Measurements from ENCODE around the gene ZNF592.

The ZNF592 gene

DNA sequence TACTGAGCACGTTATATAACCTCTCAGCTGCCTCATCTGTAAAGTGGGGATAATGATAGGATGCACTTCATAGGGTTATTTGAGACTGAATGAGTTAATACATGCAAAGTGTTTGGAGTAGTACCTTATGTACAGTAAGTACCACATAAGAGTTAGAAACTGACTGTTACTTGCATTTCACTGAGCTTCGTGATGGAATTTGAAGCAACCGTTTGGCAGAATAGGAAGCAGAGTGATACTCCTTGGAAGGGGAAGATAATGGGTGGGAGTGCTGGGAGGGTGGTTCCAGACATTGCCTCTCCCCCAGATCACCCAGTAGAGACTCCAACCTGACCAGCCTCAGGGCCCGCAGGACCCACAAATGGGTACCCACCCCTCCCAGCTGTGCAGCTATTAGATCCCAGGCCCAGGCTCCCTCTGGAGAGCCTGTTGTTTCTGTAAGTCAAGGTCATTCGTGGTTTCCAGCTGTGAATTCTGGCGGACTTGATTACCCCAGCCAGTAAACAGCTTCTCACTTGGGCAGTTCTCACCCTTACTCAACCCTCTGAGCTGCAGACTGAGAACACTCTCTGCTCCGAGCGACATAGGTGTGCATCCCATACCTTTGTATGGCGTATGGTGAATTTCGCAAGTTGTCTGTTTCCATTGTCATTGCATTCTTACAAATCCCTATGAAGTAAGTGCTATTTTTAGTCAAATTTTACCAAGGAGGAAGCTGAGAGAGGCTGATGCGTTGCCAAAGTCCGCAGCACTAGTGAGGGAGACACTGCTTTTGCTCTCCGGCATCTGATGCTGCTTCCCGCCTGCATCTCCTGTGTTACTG, 79.9 kb downstream of the ZNF592 start:
- DNase-seq (ENCODE audit: low read depth) = no peak

DNA sequence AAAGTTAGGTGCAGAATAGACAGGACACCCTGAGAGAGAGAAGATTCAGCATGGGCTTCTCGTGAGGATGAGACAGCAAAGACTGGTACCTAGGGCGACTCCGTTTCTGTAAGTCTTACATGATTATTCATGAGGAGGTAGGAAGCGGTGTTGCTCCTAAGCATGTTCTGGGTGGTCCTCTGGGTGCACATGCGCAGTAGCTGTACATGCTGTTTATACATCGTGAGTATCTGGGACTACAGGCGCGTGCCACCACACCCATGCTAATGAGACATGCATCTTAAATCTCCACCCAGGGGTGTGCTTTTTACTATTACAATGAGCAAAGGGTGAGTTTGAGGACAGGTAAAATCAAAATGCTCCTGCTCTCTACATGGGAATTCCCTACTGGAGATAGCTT, 81.0 kb downstream of the ZNF592 start:
- no peak for DNase-seq (ENCODE audit: low read depth)

DNA sequence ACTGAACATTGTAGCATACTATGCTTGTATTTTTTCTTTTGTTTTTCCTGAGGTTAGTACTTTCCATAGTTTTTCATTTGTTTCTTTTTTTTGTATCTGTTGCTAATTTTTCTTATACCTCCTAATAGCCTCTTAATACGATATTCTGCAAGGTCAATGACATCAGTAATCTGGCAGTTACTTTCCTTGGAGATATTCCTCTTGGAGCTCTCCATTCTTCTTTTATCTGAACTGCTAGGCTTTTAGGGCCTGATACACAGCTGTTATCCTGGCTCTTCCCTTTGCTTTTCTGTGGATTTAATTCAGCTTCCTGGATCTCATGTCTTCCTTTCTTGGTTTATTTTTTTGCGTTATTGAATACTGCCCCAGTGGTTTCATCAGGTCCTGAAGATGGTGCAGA, 81.6 kb downstream of the ZNF592 start:
- DNase-seq (ENCODE audit: low read depth) = no peak

DNA sequence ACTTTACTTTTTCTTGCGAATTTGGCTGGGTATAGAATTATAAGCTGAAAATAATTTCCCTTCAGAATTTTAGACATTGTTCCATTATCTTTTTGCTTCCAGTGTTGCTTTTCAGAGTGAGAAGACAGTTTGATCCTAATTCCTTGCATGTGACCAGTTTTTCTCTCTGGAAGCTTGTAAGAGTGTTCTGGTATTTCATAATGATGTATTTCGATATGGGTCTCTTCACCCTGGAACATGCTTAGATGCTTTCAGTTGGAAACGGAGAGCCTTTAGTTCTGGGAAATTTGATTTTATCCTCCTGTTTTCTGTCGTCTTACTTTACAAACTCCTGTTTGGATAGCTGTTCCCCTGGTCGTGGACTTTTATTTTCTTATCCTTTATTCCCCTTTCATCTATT, 82.6 kb downstream of the ZNF592 start:
- DNase-seq (ENCODE audit: low read depth) = no peak

DNA sequence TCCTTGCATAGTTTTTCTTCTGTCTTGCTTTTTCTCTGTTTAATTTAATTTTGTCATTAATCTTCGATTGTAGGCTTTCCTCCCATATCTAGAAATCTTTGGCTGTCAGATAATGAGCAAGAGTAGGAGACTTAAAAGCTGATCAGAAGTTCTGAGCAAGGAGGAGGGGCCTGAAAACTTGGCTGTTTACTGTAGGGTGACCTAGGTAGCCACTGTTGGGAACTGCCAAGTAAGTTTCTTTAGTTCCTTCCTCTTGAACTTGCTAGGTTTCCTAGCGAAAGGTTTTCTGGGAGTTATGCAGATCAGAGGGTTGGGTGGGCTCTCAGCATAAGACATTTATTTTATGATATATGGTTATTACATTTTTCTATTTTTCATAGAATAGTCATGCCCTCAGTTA, 83.2 kb downstream of the ZNF592 start:
- DNase-seq (ENCODE audit: low read depth) = no peak

DNA sequence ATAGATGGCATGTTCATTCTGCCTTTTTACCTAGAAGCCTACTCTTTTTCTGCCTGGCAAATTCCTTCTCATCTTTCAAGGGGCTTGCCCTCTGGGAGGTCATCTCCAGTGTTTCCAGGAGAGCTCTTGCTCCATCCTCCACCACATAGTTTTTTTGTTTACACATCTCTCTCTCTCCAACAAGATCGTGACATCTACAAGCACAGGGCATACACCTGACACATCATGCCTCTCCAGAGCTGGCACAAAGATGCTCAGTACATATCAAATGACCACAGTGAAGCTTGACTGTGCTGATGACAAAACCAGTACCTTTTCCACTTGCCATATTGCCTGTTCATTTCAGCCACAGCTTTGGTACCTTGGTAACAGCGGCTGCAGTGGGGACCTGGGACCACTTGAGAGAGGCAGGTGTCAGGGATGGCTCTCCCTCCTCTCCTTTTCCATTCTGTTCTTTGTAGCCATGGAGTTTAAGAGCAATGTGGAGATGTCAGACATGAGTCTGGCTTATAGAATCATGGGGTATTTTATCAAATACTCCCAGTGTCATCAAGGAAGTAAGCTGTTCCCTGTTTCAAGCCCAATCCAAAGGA, 84.2 kb downstream of the ZNF592 start:
- no peak for DNase-seq (ENCODE audit: low read depth)

DNA sequence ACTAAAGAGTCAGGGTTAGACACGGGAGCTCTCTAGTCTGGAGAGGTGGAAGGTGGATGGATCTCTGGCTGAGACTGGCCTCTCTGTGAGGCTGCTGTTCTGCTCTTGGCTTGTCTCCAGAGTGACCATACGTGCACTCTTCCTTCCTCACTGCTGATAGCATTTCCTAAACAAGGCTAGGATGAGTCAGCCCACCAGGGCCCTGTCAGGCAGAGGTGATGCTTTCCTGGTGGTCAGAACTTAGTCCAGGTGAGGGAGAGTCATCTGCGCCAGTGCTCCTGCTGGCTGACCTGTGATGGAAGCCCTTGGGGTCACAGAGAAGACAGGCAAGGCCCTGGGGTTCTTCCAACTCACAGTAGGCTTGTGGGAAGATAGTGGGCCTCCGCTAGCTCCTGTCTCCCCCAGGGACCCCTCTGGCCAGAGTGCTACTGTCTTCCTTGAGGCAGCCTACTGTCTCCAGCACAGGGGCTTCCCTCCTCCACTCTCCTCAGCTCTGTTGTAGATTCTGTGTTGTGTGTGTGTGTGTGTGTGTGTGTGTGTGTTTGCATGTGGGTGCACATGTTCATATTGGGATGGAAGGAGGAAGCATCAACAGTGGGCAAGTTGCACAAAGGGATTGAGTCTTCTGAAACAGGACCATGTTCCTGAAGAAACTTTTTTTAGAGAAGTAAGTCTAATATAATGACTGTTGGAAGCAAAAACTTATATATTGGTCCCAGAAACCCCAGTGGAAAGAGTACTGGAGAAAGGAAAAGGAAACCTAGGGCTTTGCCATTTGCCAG, 85.2 kb downstream of the ZNF592 start:
- DNase-seq (ENCODE audit: low read depth) = no peak

DNA sequence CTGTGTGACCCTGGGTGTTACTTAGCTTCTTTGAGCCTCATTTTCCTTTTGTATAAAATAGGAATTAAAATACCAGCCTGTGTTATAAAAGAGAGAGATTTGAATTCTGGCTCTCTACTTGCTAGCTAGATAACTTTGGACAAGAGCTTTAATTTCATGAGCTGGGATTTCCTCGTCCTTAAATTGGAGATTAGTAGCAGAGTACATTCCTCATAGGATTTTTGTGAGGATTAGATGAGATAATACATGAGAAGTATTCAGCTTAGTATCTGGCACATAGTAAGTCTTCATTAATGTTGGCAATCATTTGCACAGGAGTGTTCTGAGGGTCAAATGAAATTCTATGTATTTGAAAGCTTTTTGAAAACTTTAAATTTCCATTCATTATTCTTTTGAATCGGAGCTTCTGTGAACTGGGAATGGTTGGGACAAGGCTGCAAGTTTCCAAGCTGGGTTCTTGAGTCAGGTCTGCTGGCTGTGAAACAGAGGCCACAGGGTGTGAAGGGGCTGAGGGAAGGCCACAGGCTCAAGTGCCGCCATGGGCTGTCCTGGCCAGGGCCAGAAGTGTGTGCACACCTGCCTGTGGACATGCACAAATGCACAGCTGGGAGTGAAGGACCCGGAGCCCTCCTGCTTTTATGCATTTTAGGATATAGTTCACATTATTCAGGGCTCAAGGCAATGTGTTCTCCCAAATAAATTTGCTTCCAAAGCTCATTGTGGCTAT, 86.0 kb downstream of the ZNF592 start:
- no peak for DNase-seq (ENCODE audit: low read depth)

DNA sequence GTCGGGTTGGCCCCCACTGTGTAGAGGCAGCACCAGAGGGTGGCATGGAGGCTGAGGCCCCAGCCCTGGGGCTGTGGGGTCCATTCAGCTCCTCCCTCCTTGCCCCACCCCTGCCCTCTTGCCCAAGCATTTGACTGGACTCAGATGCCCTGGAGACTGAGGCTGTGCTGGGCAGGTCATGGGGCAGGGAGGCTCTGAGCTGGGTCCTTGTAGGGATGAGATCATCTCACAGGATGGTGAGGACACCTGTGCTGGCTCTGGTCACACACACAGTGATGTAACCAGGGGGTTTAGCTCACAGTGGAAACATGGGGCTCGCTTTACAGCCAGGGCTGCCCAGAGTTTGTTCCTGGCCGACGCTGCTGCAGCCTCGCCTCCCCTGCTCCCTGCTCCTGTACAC, 86.6 kb downstream of the ZNF592 start:
- no peak for DNase-seq (ENCODE audit: low read depth)

DNA sequence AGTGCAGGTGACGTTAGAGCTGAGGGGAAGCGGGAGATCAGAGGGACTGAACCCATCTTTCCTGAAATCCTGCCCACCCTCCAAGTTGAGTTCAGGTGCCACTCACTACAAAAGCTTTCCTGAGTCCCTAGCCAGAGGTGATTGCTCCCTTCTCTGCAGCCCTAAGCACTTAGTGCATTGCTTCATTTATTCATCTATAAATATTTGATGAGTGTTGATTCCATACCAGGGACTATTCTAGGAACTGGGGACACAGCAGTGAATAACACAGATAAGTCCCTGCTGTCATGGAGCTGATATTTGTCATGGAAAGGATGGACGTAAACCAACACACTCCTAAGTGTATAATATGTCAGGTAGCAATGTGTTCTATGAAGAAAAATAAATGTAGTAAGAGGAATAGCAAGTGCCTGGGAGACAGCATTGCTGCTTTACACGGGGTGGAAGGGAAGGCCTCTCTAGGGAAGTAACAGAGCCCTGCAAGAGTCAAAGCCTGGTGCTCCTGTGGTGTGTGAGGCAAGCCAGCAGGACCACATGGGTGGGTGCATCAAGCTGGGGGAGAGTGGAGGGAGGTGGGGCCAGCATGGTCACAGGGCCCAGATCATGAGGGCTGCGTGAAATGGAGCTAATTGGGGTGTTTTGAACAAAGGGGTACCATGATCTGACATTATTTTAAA, 87.4 kb downstream of the ZNF592 start:
- no peak for DNase-seq (ENCODE audit: low read depth)

DNA sequence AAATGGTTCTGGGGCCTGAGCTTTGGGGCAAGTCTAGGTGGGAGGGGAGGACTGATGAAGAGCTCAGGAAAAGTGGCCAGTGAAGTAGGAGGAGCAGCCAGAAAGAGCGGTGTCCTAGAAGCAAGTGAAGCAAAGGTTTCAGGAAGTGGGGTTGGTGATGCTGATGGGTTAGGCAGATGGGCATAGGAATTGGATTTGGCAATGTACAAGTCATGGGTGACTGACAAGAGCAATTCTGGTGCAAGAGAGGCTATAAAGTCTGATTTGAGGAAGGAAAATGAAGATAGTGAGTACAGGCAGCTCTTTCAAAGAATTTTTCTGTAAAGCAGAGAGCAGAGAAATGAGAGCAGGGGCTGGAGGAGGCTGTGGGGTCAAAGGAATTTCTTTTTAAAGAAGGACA, 88.5 kb downstream of the ZNF592 start:
- no peak for DNase-seq (ENCODE audit: low read depth)

DNA sequence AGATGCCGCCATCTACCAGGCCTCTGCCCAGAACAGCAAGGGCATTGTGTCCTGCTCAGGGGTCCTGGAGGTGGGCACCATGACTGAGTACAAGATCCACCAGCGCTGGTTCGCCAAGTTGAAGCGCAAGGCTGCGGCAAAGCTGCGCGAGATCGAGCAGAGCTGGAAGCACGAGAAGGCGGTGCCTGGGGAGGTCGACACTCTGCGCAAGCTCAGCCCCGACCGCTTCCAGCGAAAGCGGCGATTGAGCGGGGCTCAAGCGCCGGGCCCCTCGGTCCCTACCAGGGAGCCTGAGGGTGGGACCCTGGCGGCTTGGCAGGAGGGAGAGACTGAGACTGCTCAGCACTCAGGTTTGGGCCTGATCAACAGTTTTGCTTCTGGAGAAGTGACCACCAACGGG, 91.3 kb downstream of the ZNF592 start:
- no peak for DNase-seq (ENCODE audit: low read depth)

DNA sequence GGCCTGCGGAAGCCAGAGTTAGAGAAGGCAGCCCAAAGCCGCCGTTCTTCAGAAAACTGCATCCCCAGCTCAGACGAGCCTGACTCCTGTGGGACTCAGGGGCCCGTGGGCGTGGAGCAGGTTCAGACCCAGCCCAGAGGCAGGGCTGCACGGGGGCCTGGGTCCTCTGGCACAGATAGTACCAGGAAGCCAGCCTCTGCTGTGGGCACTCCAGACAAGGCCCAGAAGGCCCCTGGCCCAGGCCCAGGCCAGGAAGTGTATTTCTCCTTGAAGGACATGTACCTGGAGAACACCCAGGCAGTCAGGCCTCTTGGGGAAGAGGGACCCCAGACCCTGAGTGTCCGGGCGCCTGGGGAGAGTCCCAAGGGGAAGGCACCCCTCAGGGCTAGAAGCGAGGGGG, 91.9 kb downstream of the ZNF592 start:
- DNase-seq (ENCODE audit: low read depth) = no peak

DNA sequence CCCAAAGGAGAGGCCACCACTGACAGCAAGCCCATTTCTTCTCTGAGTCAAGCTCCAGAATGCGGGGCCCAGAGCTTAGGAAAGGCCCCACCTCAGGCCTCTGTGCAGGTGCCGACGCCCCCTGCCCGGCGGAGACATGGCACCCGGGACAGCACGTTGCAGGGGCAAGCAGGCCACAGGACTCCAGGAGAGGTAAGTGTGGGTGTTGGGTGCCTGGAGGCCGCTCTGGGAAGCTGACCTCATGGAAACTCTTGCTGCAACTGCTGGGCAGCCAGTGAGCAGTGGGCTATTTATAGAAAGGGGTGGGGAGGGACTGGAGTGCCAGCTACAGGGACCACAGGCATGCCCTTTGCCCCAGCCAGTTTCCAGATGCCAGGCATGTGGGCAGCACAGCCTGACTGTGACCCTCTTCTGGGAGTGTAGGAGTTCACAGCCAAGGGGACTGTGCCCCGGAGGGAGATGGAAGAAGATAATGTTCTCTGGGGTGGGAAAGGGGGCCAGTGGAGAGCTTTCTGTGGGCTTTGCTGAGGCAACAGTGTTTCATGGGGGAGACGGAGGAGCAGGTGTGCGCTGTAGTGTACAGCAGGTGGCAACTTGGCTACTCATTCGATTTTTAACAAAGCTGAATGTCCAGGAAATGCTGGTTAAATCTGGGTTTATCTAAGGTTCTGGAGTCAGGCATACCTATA, 92.5 kb downstream of the ZNF592 start:
- DNase-seq (ENCODE audit: low read depth) = no peak

DNA sequence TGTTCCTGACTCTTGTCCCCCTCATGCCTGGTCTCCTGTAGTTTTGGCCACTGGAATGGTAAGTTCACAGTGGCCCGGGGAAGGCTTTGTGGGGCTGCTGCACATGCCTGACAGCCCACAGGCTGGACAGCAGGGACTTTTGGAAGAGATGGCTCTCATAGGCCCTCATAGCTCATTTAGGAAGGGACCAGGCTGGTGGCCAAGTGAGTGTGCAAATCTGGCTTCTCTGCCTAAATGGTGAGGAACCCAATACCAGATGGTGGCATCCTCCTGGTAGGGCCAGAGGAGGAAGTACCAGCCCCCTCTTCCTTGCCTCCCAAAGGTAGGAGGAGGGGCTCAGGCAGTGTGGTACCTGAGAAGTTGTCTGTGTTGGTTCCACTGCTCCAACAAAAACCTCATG, 94.4 kb downstream of the ZNF592 start:
- no peak for DNase-seq (ENCODE audit: low read depth)

DNA sequence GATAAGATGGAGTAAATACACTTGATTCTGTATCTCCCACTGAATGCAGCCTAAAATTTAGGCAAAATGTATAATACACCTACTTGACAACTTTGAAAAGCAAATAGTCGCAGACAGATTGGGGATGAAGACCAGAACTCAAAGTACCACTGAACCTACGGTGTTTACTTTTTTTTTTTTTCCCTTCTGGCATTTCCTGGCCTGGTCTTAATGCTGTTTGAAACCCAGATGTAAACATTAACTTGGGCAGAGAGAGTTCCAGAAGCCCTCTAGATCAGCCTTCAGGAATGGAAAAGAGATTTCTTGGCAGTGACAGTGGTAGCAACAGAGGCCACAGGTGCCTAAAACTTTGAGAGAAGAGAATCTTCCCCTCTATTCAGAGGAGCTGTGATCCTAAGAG, 96.6 kb downstream of the ZNF592 start:
- no peak for DNase-seq (ENCODE audit: low read depth)

DNA sequence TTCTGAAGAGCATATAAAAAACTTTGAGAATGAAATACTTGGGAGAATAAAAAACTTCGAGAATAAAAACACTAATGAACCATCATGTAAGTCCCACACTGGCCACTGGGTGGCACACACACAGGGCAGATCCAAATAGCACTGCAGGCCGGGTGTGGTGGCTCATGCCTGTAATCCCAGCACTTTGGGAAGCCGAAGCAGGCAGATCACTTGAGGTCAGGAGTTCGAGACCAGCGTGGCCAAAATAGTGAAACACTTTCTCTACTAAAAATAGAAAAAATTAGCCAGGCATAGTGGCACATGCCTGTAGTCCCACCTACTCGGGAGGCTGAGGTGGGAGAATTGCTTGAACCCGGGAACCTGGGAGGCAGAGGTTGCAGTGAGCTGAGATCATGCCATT, 97.2 kb downstream of the ZNF592 start:
- DNase-seq (ENCODE audit: low read depth) = peak; percentile 11

DNA sequence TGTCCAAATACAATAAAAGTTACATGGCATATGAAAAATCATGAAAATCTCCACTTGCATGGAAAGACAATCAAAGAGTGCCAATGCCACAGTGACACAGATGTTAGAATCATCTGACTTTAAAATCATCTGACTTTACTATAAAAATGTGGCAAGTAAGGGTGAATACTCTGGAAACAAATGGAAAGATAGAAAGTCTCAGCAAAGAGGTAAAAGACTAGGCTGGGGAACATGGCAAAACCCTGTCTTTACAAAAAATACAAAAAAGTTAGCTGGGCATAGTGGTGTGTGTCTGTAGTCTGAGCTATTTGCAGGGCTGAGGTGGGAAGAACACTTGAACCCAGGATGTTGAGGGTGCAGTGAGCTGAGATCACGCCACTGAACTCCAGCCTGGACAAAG, 97.9 kb downstream of the ZNF592 start:
- DNase-seq (ENCODE audit: low read depth) = no peak

DNA sequence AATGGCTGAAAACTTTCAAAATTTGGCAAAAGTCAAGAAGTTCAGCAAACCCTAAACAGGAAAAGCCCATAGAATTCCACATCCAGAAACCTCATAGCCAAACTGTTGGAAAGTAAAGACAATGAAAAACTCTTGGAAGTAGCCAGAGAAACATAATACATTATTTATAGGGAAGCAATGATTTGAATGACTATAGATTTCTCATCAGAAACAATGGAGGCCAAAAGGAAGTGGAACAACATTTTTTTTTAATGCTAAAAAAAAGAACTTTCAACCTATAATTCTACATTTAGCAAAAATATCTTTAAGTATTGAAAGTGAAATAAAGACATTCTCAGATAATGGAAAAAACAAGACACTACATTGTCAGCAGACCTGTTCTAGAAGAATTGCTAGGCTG, 99.0 kb downstream of the ZNF592 start:
- no peak for DNase-seq (ENCODE audit: low read depth)

DNA sequence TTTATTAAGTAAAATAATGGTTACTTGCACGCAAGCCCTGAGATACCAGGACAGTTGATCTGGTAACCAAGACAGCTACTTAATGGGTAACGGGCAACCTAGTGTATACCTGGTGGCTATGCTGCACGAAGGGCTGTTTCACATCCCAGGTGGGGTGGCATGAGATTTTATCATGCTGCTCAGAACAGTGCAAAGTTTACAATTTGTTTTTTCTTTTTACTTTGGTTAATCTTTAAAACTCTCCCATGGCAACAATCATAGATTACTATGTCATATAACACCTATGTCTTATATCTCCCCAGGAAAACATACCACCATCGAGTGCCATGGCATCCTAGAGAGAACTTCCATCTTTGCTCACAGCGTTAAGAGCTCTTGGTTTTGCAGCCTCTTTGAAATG, 103.8 kb downstream of the ZNF592 start:
- DNase-seq (ENCODE audit: low read depth) = no peak

DNA sequence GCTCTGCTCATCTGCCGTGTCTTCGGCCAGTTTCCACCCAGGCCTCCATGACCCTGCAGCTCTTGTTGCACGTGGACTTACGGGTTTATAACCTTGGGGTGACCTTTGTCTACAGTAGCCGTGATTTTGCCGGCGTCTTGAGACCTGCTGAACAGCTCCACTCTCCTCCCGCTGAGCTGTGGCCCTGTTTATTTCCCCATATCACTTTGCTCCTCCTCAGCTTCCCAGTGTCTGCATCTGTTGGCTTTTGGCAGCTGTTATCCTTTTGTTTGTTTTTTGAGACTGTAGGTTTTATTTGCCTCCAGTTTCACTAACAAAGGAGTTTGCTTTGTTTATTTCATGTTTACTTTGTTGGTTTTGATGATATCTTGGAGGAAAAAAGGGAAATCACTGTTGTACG, 106.7 kb downstream of the ZNF592 start:
- DNase-seq (ENCODE audit: low read depth) = no peak
